Measurements from ENCODE around the gene RFX2.

Gene RFX2

DNA sequence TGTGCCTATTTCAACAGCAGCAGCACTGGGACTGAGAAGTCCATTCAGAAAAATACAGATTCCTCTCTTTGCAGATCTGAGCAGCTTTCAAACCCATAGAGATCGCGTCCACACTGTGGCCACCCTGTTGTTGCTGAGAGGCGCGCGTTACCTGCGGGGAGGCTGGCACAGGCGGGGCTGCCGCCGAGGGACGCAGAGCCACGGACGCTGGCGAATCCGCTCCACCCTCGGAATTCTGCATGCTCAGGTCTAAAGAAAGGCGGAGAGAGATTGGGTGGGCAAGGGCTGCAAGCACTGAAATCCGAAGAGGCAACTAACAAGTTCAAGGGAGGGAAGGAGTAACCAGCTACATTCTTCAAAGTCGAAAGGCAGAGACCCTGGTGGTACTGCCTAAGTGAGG, 63.0 kb downstream of the RFX2 start:
- no peak for TF ChIP-seq JUND (IDR thresholded peaks at IDR 0.05; ENCODE audit: low read depth)
- no peak for DNase-seq (ENCODE audit: low read depth in 1 of 2, low spot score in 1 of 2)
- in situ Hi-C loops (cut with HindIII; ENCODE audit: low pct_unique_long_range_greater_than_20kb, low sequenced_read_pairs): no loop called here

DNA sequence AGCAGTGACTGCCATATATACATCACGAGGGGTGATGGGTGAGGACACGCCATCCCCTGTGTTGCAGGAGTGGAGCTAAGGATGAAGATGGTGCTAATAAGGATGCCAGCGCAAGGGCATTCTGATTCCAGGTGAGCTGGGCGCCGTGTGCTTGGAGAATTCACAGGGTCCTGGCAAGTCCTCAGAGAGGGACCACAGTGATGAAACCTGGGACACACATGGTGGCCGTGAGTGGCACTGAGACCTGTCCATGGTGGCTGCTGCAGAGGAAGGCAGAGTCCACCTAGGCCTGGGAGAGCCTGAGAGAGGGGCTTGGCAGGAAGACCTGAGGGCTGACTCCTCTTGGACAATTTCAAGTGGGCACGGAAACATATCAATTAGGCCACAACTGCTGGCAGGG, 65.2 kb downstream of the RFX2 start:
- DNase-seq (ENCODE audit: low read depth in 1 of 2, low spot score in 1 of 2): no peak
- TF ChIP-seq JUND (IDR thresholded peaks at IDR 0.05; ENCODE audit: low read depth): no peak
- in situ Hi-C loops (cut with HindIII; ENCODE audit: low pct_unique_long_range_greater_than_20kb, low sequenced_read_pairs): no loop called here

- no peak for DNase-seq (ENCODE audit: low read depth in 1 of 2, low spot score in 1 of 2)
- TF ChIP-seq JUND (IDR thresholded peaks at IDR 0.05; ENCODE audit: low read depth): no peak
- in situ Hi-C loops (cut with HindIII; ENCODE audit: low pct_unique_long_range_greater_than_20kb, low sequenced_read_pairs): no loop called here
Measured at GRCh38 chr19:6044056-6044805, 66.1 kb downstream of the RFX2 start.

- no peak for TF ChIP-seq JUND (IDR thresholded peaks at IDR 0.05; ENCODE audit: low read depth)
- in situ Hi-C loops (cut with HindIII; ENCODE audit: low pct_unique_long_range_greater_than_20kb, low sequenced_read_pairs): no loop called here
- DNase-seq (ENCODE audit: low read depth in 1 of 2, low spot score in 1 of 2): no peak
Measured at GRCh38 chr19:6042776-6043726, 67.2 kb downstream of the RFX2 start.

GRCh38 chr19:6041991-6042481, 68.3 kb downstream of the RFX2 start:
- TF ChIP-seq JUND (IDR thresholded peaks at IDR 0.05; ENCODE audit: low read depth): no peak
- in situ Hi-C loops (cut with HindIII; ENCODE audit: low pct_unique_long_range_greater_than_20kb, low sequenced_read_pairs): no loop called here
- DNase-seq (ENCODE audit: low read depth in 1 of 2, low spot score in 1 of 2): no peak

GRCh38 chr19:6041071-6041470, 69.2 kb downstream of the RFX2 start:
- in situ Hi-C loops (cut with HindIII; ENCODE audit: low pct_unique_long_range_greater_than_20kb, low sequenced_read_pairs): no loop called here

GRCh38 chr19:6039566-6040225, 70.6 kb downstream of the RFX2 start:
- in situ Hi-C loops (cut with HindIII; ENCODE audit: low pct_unique_long_range_greater_than_20kb, low sequenced_read_pairs): no loop called here
- DNase-seq (ENCODE audit: low read depth in 1 of 2, low spot score in 1 of 2): no peak
- TF ChIP-seq JUND (IDR thresholded peaks at IDR 0.05; ENCODE audit: low read depth): no peak

More at GRCh38 chr19:6041071-6041470, 69.2 kb downstream of the RFX2 start:
- no peak for DNase-seq (ENCODE audit: low read depth in 1 of 2, low spot score in 1 of 2)
- no peak for TF ChIP-seq JUND (IDR thresholded peaks at IDR 0.05; ENCODE audit: low read depth)

- TF ChIP-seq JUND (IDR thresholded peaks at IDR 0.05; ENCODE audit: low read depth): no peak
- DNase-seq (ENCODE audit: low read depth in 1 of 2, low spot score in 1 of 2): no peak
- in situ Hi-C loops (cut with HindIII; ENCODE audit: low pct_unique_long_range_greater_than_20kb, low sequenced_read_pairs): no loop called here
Measured at GRCh38 chr19:6038634-6039405, 71.5 kb downstream of the RFX2 start.

- no peak for DNase-seq (ENCODE audit: low read depth in 1 of 2, low spot score in 1 of 2)
- in situ Hi-C loops (cut with HindIII; ENCODE audit: low pct_unique_long_range_greater_than_20kb, low sequenced_read_pairs): no loop called here
- TF ChIP-seq JUND (IDR thresholded peaks at IDR 0.05; ENCODE audit: low read depth): no peak
Measured at GRCh38 chr19:6035026-6035425, 75.3 kb downstream of the RFX2 start.

DNA sequence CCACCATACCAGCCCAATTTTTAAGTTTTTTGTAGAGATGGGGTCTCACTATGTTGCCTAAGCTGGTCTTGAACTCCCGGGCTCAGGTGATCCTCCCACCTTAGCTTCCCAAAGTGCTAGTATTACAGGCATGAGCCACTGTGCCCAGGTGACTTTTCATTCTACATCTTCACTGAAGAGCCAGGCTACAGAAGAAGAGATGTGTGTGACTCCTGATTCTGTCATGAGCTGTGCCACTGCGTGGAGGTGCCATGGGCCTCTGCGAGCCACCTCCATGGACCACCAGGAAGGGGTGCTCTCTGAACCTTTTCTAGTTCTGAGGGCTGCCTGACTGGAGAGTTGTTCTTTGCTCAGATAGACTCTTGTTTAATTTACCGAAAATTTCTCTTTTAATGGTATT, 75.8 kb downstream of the RFX2 start:
- no peak for TF ChIP-seq JUND (IDR thresholded peaks at IDR 0.05; ENCODE audit: low read depth)
- in situ Hi-C loops (cut with HindIII; ENCODE audit: low pct_unique_long_range_greater_than_20kb, low sequenced_read_pairs): no loop called here
- DNase-seq (ENCODE audit: low read depth in 1 of 2, low spot score in 1 of 2): no peak

DNA sequence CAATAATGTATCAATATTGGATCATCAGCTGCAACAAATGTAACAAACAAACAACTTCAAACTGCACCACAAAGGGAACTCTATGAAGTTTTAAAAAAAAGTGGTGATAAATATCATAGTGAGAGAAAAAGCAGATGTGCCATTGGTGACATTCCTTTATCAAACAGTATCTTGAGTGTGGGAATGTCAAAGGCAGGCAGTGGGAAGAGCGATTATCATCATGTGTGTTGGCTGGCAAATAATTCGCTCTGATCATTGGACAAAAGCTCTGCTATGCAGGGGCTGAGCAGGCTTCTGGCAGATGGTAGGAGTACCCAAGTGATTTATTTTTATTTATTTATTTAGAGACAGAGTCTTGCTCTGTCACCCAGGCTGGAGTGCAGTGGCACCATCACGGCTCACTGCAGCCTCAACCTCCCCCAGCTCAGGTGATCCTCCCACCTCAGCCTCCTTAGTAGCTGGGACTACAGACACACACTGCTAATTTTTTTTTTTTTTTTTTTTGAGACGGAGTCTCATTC, 76.5 kb downstream of the RFX2 start:
- in situ Hi-C loops (cut with HindIII; ENCODE audit: low pct_unique_long_range_greater_than_20kb, low sequenced_read_pairs): no loop called here
- no peak for DNase-seq (ENCODE audit: low read depth in 1 of 2, low spot score in 1 of 2)
- no peak for TF ChIP-seq JUND (IDR thresholded peaks at IDR 0.05; ENCODE audit: low read depth)

DNA sequence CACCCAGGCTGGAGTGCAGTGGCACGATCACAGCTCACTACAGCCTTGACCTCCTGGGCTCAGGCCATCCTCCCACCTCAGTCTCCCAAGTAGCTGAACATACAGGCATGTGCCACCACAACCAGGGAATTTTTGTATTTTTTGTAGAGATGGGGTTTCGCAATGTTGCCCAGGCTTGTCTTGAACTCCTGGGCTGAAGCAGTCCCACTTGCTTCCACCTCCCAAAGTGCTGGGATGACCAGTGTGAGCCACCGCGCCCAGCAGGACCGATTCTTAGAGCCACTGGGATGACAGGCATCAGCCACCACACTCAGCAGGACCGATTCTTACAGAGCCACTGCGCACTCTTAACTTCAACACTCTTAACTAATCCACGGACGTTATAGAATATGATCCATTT, 77.5 kb downstream of the RFX2 start:
- no peak for TF ChIP-seq JUND (IDR thresholded peaks at IDR 0.05; ENCODE audit: low read depth)
- in situ Hi-C loops (cut with HindIII; ENCODE audit: low pct_unique_long_range_greater_than_20kb, low sequenced_read_pairs): no loop called here

More for the DNA sequence above, 77.5 kb downstream of the RFX2 start:
- DNase-seq (ENCODE audit: low read depth in 1 of 2, low spot score in 1 of 2): no peak

All from T47D (cell line).